GM13976 (cell line): ENCODE results near the gene EIF2B4.

Source experiments
- DNase-seq: peaks from one replicate; pipeline ENCODE4 v3.0.0; 2012; ENCODE audit warnings: low spot score
- CTCF ChIP-seq: IDR thresholded peaks from 2 replicates; pipeline ENCODE4 v1.5.1; 2012; ENCODE audit warnings: borderline replicate concordance, mild to moderate bottlenecking; ENCODE audit not compliant: insufficient read depth; ENCODE audit errors: extremely low read depth, missing control alignments, control extremely low read depth
- in situ Hi-C: fragments of 300-500 bp; cut with MboI; formaldehyde crosslinking; loops from one replicate; pipeline ENCODE4 v1.12.0; 2022; ENCODE audit warnings: low sequenced_read_pairs, mixed read lengths, inconsistent platforms; ENCODE audit not compliant: unreplicated experiment

The EIF2B4 gene

GRCh38 chr2:27380626-27381545 is 10.7 kb upstream of the EIF2B4 start, which contains the start of gene ZNF513:
Gene ZNF513 (minus strand): TSS chr2:27380734. CDS start chr2:27380526, 208 bp downstream.
- DNase-seq = peak; percentile 97
- no peak for TF ChIP-seq CTCF
- in situ Hi-C loops = no loop called here

- DNase-seq = no peak
- TF ChIP-seq CTCF = no peak
- in situ Hi-C loops = no loop called here
These were observed 9.9 kb upstream of the EIF2B4 start for GRCh38 chr2:27379836-27380625.

- no peak for TF ChIP-seq CTCF
- in situ Hi-C loops = no loop called here
- no peak for DNase-seq
These were observed 9.3 kb upstream of the EIF2B4 start for GRCh38 chr2:27379383-27379835.

- in situ Hi-C loops = no loop called here
- DNase-seq = no peak
- TF ChIP-seq CTCF = no peak
These were observed 8.7 kb upstream of the EIF2B4 start for GRCh38 chr2:27378809-27379290.

- DNase-seq = no peak
- in situ Hi-C loops = no loop called here
- no peak for TF ChIP-seq CTCF
These were observed 8.1 kb upstream of the EIF2B4 start for GRCh38 chr2:27378096-27378808.

GRCh38 chr2:27377618-27378095 is 7.5 kb upstream of the EIF2B4 start:
- DNase-seq = no peak
- TF ChIP-seq CTCF = no peak
- in situ Hi-C loops = no loop called here
